ENCODE measurements around the gene EXOC4. TPM values are rescaled to one million over a fixed set of nuclear protein-coding genes. Genes with fewer than 3 reads are reported as not detected.
A peak's percentile ranks its signal among the peaks of the same experiment; 100 is the strongest.
"Not testable (repeated sequence)": the region's sequence is repeated elsewhere in the genome, so short reads cannot be mapped to it uniquely, and the experiment has no call there.

Gene EXOC4
- 10 to 100 TPM; 76.4 to 81.9 (median 78.9) TPM for polyA plus RNA-seq (ENCODE audit: insufficient read length in 3 of 3)

DNA sequence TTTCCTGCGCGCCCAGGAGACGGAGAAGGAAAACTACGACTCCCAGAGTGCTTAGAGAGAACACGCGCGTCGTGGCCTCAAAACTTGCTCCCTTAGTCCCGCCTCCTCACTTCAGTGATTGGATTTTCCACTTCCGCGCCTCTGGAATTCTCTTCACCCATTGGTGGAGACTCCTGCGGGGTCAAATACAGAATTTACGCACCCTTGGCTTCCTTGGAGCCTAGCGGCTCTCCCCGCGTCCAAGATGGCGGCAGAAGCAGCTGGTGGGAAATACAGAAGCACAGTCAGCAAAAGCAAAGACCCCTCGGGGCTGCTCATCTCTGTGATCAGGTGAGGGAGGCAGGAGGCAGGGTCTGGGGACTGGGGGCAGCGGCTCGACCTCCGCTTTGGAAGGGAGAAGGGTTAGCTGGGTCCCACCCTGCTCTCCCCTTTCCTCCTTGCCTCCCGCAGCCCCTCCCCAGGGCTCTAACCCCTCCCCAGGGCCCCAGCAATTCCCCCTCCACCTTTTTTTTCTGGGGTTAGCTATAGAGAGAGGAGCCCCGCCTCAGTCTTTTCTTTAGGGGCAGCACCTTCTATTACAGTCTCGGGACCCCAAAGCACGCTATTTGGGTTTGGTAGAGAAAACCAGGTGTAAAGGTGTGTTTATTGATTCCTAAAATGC is at the start of gene EXOC4:
Gene EXOC4, plus strand, starts transcription at position 221 of the 661 bp plus-strand sequence.
- DNase-seq (ENCODE audit: low read depth in 3 of 3, low spot score in 2 of 3), result peak; percentile 98 to 99 (median 99)

- no peak for DNase-seq (ENCODE audit: low read depth in 3 of 3, low spot score in 2 of 3)
Measured at GRCh38 chr7:133203490-133203889, 49.4 kb upstream of the EXOC4 start.

GRCh38 chr7:133207687-133208086 is 45.2 kb upstream of the EXOC4 start:
- no peak for DNase-seq (ENCODE audit: low read depth in 3 of 3, low spot score in 2 of 3)

DNA sequence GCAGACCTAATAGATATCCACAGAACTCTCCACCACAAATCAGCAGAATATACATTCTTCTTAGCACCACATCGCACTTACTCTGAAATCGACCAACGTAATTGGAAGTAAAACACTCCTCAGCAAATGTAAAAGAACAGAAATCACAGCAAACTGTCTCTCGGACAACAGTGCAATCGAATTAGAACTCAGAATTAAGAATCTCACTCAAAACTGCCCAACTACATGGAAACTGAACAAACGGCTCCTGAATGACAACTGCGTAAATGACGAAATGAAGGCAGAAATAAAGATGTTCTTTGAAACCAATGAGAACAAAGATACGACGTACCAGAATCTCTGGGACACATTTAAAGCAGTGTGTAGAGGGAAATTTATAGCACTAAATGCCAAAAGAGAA is 42.1 kb upstream of the EXOC4 start:
- not testable (repeated sequence) for DNase-seq (ENCODE audit: low read depth in 3 of 3, low spot score in 2 of 3)

DNA sequence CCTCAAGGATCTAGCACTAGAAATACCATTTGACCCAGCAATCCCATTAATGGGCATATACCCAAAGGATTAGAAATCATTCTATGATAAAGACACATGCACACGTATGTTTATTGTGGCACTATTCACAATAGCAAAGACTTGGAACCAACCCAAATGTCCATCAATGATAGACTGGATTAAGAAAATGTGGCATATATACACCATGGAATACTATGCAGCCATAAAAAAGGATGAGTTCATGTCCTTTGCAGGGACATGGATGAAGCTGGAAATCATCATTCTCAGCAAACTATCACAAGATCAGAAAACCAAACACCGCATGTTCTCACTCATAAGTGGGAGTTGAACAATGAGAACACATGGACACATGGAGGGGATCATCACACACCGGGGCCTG is 39.1 kb upstream of the EXOC4 start:
- DNase-seq (ENCODE audit: low read depth in 3 of 3, low spot score in 2 of 3), result not testable (repeated sequence)

- DNase-seq (ENCODE audit: low read depth in 3 of 3, low spot score in 2 of 3), result no peak
Measured at GRCh38 chr7:133217773-133218172, 35.1 kb upstream of the EXOC4 start.

GRCh38 chr7:133230591-133231194 is 22.2 kb upstream of the EXOC4 start:
- no peak for DNase-seq (ENCODE audit: low read depth in 3 of 3, low spot score in 2 of 3)

GRCh38 chr7:133233142-133233541 is 19.7 kb upstream of the EXOC4 start:
- no peak for DNase-seq (ENCODE audit: low read depth in 3 of 3, low spot score in 2 of 3)

DNA sequence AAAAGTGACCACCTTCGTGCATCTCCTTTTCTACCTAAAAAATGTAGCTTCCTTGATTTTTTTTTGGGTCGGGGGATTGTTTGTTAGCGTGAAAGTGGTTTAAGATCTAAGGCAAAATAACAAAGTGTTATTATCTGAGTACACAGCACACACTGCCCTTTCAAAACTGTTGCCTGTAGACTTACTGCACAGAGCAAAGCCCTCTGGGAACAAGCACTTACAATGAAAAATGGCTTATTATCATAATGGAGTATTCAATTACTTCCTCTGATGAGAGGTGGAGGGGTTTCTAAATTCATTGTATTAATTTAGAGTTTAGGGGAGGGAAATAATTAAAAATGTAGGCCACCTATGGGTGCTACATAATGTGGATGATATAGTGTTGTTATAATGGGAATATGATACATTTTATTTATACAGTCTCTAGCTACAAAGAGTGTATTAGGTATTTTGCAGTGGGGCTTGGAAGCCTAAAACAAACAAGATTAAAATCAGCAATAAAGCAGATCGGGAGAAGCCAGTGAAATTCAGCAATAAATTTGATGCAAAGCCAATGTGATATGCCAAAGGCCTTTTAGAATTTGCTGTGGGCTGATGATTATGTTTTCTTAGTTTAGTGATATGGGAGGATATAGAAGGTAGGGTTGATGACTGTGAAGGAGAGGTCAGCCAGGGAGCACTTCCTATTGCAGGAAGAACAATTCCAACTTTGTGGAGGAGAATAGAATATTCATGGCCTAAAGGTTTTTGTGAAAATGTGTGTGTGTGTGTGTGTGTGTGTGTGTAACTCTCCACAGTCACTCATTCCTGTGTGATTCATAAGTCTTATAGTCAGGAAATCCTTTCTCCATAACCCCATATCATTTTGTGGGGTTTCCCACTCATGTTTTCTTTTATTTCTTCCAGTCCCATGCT is 17.7 kb upstream of the EXOC4 start:
- no peak for DNase-seq (ENCODE audit: low read depth in 3 of 3, low spot score in 2 of 3)

DNA sequence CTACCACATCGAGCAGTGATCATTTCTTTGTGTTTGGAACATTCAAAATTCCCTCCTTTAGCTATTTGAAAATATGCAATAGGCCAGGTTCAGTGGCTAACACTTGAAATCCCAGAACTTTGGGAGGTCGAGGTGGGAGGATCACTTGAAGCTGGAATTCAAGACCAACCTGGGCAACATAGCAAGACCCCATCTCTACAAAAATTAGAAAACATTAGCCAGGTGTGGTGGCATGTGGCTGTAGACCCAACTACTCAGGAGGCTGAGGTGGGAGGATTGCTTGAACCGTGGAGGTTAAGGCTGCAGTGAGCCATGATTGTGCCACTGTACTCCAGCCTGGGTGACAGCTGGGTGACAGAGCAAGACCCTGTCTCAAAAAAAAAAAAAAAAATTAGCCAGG is 15.3 kb upstream of the EXOC4 start:
- no peak for DNase-seq (ENCODE audit: low read depth in 3 of 3, low spot score in 2 of 3)

- DNase-seq (ENCODE audit: low read depth in 3 of 3, low spot score in 2 of 3), result no peak
Measured at GRCh38 chr7:133240302-133240701, 12.6 kb upstream of the EXOC4 start.

- no peak for DNase-seq (ENCODE audit: low read depth in 3 of 3, low spot score in 2 of 3)
Measured at GRCh38 chr7:133246558-133246957, 6.3 kb upstream of the EXOC4 start.

DNA sequence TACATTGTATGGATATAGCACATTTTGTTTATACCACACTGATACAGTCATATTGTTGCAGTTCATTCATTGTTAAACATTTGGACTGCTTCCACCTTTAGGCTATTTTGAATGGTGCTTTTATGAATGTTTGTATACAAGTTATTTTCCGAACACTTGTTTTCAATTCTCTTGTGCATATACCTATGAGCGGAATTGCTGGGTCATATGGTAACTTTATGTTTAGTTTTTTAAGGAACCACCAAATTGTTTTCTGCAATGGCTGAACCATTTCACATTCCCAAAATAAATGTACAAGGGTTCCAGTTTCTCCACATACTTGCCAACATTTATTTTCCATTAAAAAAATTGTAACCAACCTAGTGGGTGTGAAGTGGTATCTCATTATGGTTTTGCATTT is 4.0 kb upstream of the EXOC4 start:
- DNase-seq (ENCODE audit: low read depth in 3 of 3, low spot score in 2 of 3), result no peak

DNA sequence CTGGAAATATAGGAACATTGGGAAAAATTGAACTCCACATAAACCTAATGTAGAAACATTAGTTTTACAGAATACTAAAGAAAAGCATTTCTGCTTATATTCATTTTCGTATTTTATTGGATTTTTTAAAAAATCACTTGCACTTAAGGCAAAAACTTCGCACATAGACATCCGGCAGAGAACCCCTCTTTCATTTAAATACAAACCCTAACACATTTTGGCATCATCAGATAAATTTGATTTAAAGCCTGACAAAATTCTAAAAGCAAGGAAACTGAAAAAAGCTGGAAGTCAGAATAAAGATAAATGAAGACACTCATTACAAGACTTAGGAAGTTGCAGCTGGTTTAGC is 396 bp upstream of the EXOC4 start:
- no peak for DNase-seq (ENCODE audit: low read depth in 3 of 3, low spot score in 2 of 3)

- no peak for DNase-seq (ENCODE audit: low read depth in 3 of 3, low spot score in 2 of 3)
Measured at GRCh38 chr7:133253519-133253875, 619 bp downstream of the EXOC4 start.

DNA sequence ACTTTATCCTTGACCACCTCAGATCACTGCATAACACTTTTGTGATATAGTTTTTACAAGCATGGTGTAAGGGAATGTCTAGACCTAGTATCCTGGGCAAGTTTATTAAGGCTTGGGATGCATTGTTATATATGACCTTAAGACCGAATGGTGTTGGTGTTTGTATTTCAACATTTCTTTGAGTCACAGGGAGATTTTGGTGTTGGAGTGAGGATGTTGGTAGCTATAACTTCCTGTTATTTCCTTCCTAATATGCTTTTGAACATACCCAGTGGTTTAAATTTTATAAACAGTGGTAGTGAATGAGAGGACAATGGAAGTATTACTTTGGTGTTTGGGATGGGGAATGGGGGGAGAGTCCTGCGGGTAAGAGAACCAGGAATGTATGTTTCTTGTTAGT is 2.6 kb downstream of the EXOC4 start:
- DNase-seq (ENCODE audit: low read depth in 3 of 3, low spot score in 2 of 3), result no peak

- no peak for DNase-seq (ENCODE audit: low read depth in 3 of 3, low spot score in 2 of 3)
Measured at GRCh38 chr7:133258174-133258573, 5.3 kb downstream of the EXOC4 start.

GRCh38 chr7:133265821-133266220 is 12.9 kb downstream of the EXOC4 start:
- DNase-seq (ENCODE audit: low read depth in 3 of 3, low spot score in 2 of 3), result no peak

DNA sequence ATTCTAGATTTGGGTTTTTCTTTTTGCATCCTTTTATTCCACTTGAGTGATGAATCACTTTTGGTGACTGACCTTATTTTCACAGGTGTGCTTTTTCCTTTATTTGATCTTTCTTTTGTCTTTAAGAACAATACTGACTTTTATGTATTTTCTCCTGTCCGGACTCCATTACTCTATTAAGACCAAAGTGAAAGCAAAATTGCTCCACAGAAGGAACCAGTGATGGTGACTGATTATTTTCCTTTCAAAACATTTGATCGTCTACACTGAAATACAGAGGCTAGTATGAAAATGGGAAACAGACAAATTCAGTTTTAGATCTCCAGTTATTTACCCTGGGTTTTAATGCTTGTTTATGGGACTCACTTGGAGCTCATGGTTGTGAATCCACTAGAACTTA is 15.5 kb downstream of the EXOC4 start:
- no peak for DNase-seq (ENCODE audit: low read depth in 3 of 3, low spot score in 2 of 3)

DNA sequence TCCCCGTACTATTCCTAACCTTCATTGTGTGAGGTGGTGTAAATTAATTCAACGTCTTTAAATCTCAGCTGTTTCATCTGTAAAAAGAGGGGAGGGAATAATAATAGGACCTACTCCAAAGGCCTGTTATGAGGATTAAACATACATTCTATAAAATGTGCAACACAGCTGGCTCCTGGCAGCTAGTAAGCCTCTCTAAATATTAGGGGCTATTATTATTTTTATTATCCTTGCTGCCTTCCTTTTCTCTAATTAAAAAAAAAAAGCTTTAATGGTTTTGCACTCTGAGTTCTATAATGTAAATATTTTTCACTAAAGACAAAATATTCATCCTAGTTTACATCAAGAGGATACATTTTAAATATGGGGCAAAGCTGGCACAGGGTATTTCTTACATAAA is 19.5 kb downstream of the EXOC4 start:
- no peak for DNase-seq (ENCODE audit: low read depth in 3 of 3, low spot score in 2 of 3)

DNA sequence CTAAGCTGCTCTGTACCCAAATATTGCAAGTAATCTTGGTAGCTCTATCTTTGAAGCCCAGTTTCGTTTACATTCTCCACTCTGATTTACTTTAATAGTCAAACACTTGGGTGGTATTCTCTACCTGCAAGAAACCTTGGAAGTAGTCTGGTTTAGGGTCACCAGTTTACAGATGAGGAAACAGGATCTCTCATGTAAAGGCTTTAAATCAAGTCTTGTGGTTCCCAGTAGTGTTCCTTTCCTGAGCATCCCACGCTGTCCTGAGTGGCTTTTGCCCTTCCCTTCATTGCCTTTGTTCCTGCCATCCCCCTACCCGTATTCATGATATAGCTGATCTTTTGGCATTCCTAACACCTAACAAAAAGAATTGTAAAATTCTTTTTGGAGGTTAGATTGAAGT is 20.3 kb downstream of the EXOC4 start:
- DNase-seq (ENCODE audit: low read depth in 3 of 3, low spot score in 2 of 3), result peak in 1 of 3 donors; percentile 25

DNA sequence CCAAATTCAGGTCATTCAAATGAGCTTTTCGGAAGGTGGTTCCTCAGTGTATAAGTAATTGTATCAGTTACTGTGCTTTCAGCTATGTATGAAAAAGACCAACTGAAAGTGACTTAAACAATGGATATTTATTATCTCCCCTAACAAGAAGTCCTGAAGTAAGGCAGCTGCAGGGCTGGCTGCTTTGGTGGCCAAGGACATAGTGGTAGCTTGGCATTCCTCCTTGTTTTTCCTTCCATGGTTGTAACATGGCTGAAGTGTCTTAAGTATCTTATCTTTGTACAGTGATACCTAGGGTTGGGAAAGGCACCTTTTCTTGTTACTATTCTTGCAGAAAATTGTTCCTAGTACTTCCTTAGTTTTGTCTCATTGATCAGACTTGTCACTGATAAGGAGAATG is 21.4 kb downstream of the EXOC4 start:
- no peak for DNase-seq (ENCODE audit: low read depth in 3 of 3, low spot score in 2 of 3)
